Mammary epithelial cell (primary cell): ENCODE data around the gene ST6GAL1.
"Not testable (repeated sequence)": the region's sequence is repeated elsewhere in the genome, so short reads cannot be mapped to it uniquely, and the experiment has no call there.

ENCODE experiments used
- EZH2 ChIP-seq: IDR thresholded peaks from 2 replicates; pipeline ENCODE4 v1.6.1; 2012; ENCODE audit warnings: low read length, inconsistent platforms, borderline replicate concordance
- TF ChIP-seq, protein P1 (sequence below), 2 donors: IDR thresholded peaks in 1 of 2; conservative IDR thresholded peaks in 1 of 2; 2 replicates each; pipeline ENCODE4 v1.5.1; 2011 to 2012; ENCODE audit warnings: inconsistent platforms in 2 of 2, low read length in 2 of 2, mild to moderate bottlenecking in 2 of 2, control low read depth in 1 of 2, low read depth in 1 of 2; ENCODE audit not compliant: insufficient read depth in 1 of 2; ENCODE audit errors: extremely low read depth in 1 of 2

DNA sequence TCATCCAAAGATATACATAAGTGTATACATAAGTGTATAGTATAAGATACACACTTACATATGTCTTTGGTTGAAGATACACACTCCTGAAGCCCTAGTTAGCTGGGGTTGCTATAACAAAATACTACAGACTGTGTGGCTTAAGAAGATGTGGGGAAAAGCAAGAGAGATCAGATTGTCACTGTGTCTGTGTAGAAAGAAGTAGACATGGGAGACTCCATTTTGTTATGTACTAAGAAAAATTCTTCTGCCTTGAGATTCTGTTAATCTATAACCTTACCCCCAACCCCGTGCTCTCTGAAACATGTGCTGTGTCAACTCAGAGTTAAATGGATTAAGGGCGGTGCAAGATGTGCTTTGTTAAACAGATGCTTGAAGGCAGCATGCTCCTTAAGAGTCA, 37.3 kb upstream of the ST6GAL1 start:
- TF ChIP-seq, protein P1, sequence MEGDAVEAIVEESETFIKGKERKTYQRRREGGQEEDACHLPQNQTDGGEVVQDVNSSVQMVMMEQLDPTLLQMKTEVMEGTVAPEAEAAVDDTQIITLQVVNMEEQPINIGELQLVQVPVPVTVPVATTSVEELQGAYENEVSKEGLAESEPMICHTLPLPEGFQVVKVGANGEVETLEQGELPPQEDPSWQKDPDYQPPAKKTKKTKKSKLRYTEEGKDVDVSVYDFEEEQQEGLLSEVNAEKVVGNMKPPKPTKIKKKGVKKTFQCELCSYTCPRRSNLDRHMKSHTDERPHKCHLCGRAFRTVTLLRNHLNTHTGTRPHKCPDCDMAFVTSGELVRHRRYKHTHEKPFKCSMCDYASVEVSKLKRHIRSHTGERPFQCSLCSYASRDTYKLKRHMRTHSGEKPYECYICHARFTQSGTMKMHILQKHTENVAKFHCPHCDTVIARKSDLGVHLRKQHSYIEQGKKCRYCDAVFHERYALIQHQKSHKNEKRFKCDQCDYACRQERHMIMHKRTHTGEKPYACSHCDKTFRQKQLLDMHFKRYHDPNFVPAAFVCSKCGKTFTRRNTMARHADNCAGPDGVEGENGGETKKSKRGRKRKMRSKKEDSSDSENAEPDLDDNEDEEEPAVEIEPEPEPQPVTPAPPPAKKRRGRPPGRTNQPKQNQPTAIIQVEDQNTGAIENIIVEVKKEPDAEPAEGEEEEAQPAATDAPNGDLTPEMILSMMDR (conservative IDR thresholded peaks at IDR 0.05 in 1 of 2, IDR thresholded peaks at IDR 0.05 in 1 of 2; ENCODE audit: extremely low read depth in 1 of 2, insufficient read depth in 1 of 2, low read depth in 1 of 2, low read length in 2 of 2) = not testable (repeated sequence)
- TF ChIP-seq EZH2 = not testable (repeated sequence)
